ENCODE data around the gene WNT7A. TPM values are rescaled to one million over a fixed set of nuclear protein-coding genes. Genes with fewer than 3 reads are reported as not detected.

The WNT7A gene
- total and polyA plus RNA-seq, 4 donors: 1.7 to 4.8 (median 2.0) TPM

GRCh38 chr3:13787533-13788132 is 92.2 kb downstream of the WNT7A start:
- H3K9ac ChIP-seq (ENCODE audit: insufficient read depth in 1 of 2, low read length in 2 of 2): no peak overlapping the region
- peaks cover 0 to 9% (median 0%) of the 10 kb centered on the region in 3 donors for H3K27me3 ChIP-seq (ENCODE audit: control insufficient read depth in 3 of 3, insufficient read depth in 3 of 3, low read length in 2 of 3)
- TF ChIP-seq CTCF (IDR thresholded peaks at IDR 0.05; ENCODE audit: control extremely low read depth, extremely low read depth): no peak
- no peaks in the 10 kb centered on the region for H3K4me1 ChIP-seq (ENCODE audit: control insufficient read depth in 5 of 5, insufficient read depth in 5 of 5, low read length in 5 of 5)
- DNase-seq: no peak
- no peaks in the 10 kb centered on the region for H3K9me3 ChIP-seq (ENCODE audit: control insufficient read depth in 4 of 4, insufficient read depth in 3 of 4, low read length in 3 of 4)
- no peak for ATAC-seq (ENCODE audit: insufficient read depth, low FRiP score)
- no peak overlapping the region for H3K27ac ChIP-seq (ENCODE audit: low read depth in 1 of 2, low read length in 1 of 2)
- H3K36me3 ChIP-seq (ENCODE audit: control insufficient read depth in 4 of 4, insufficient read depth in 4 of 4, low read length in 4 of 4): no peaks in the 10 kb centered on the region
- WGBS, 2 donors: 70 to 81% methylated on average over 19 of the region's 19 CpGs
- H3K4me3 ChIP-seq: no peak overlapping the region

GRCh38 chr3:13786811-13787210 is 93.1 kb downstream of the WNT7A start:
- H3K27ac ChIP-seq (ENCODE audit: low read depth in 1 of 2, low read length in 1 of 2): no peak overlapping the region
- no peak overlapping the region for H3K4me3 ChIP-seq
- ATAC-seq (ENCODE audit: insufficient read depth, low FRiP score) (no peak), DNase-seq (no peak)
- no peaks in the 10 kb centered on the region for H3K9me3 ChIP-seq (ENCODE audit: control insufficient read depth in 4 of 4, insufficient read depth in 3 of 4, low read length in 3 of 4)
- no peaks in the 10 kb centered on the region for H3K36me3 ChIP-seq (ENCODE audit: control insufficient read depth in 4 of 4, insufficient read depth in 4 of 4, low read length in 4 of 4)
- H3K4me1 ChIP-seq (ENCODE audit: control insufficient read depth in 5 of 5, insufficient read depth in 5 of 5, low read length in 5 of 5): peaks cover 0 to 2% (median 0%) of the 10 kb centered on the region in 5 donors
- 89 to 95% methylated on average over 10 of the region's 10 CpGs for WGBS, 2 donors
- no peak overlapping the region for H3K9ac ChIP-seq (ENCODE audit: insufficient read depth in 1 of 2, low read length in 2 of 2)
- no peak for TF ChIP-seq CTCF (IDR thresholded peaks at IDR 0.05; ENCODE audit: control extremely low read depth, extremely low read depth)
- H3K27me3 ChIP-seq (ENCODE audit: control insufficient read depth in 3 of 3, insufficient read depth in 3 of 3, low read length in 2 of 3): peaks cover 0 to 2% (median 0%) of the 10 kb centered on the region in 3 donors

DNA sequence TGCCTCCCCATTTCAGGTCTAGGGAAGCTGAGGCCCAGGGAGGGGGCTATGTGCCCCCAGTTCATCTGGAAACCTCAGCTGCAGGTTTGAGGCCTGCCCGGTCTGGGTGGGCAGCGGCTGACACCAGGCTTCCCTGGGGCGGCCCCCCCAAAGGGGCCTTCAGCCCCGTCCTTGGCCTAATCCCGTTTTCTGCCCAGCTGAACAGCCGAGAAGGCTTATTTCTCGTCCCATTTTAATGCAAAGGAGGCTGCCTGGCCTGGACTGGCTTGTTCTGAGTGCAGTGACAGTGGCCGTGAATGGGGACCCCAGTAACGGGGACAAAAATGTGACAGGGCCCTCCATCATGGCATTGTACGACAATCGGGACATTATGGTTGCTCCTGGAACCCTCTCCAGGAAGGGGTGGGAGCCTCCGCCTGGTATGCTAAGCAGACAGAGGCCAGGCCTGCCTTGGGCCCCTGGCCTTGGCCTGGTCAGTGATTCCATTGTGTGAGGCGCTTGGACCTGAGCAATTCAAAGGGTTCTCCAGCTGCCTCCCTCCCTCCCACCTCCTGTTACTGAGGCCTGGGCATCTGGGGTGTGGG is 93.9 kb downstream of the WNT7A start:
- Histone ChIP-seq H3K36me3 (ENCODE audit: control insufficient read depth in 4 of 4, insufficient read depth in 4 of 4, low read length in 4 of 4) (no peaks in the 10 kb centered on the region), H3K9me3 (ENCODE audit: control insufficient read depth in 4 of 4, insufficient read depth in 3 of 4, low read length in 3 of 4) (no peaks in the 10 kb centered on the region), H3K27ac (ENCODE audit: low read depth in 1 of 2, low read length in 1 of 2) (no peak overlapping the region), H3K9ac (ENCODE audit: insufficient read depth in 1 of 2, low read length in 2 of 2) (no peak overlapping the region), H3K4me1 (ENCODE audit: control insufficient read depth in 5 of 5, insufficient read depth in 5 of 5, low read length in 5 of 5) (peaks cover 0 to 3% (median 0%) of the 10 kb centered on the region in 5 donors), H3K4me3 (no peak overlapping the region), H3K27me3 (ENCODE audit: control insufficient read depth in 3 of 3, insufficient read depth in 3 of 3, low read length in 2 of 3) (peaks cover 0 to 2% (median 0%) of the 10 kb centered on the region in 3 donors)
- TF ChIP-seq CTCF (IDR thresholded peaks at IDR 0.05; ENCODE audit: control extremely low read depth, extremely low read depth): no peak
- DNase-seq (no peak), ATAC-seq (ENCODE audit: insufficient read depth, low FRiP score) (no peak)
- WGBS, 2 donors: 93 to 97% methylated on average over 13 of the region's 13 CpGs
